GM19455 (cell line): ENCODE data around the gene C22orf39.

Source experiments
- ATAC-seq: cut with Tn5 transposase; IDR thresholded peaks from one replicate; pipeline ENCODE4 v1.9.1; 2021; ENCODE audit not compliant: unreplicated experiment

C22orf39 gene

GRCh38 chr22:19431649-19432132 is 15.8 kb downstream of the C22orf39 start, which contains the start of gene HIRA:
HIRA (minus strand) TSS chr22:19431733; CDS start chr22:19431476, 257 bp downstream.
- ATAC-seq, result peak; percentile 47

DNA sequence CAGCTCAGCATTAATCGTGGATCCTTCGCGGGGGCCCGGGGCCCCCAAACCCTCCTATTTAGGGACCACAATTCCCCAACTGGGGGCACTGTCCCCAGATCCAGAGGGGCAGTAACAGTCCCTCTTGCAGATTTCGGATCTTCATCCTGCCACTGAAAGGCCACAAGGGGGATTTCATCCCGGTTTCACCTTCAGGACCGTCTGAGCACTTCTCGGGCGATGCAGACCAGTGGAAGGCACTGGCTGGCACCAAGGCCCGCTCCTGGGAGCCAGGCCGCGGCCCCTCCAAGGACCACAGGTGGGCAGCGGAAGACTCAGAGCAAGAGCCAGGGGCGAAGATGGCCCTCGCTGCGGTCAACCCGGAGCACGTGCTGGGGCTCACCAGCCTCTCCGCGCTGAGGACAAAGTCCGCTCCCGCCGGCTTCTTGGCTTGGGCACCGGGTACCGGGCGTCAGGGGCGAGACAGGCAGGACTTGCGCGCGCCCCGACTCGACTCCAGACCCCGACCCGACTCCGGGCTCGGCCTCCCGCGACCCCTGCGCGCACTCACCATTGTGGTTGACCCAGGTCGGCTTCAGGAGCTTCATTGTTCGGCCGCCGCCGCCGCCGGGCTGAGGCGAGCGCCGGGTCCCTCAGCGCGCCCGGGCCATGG is 16.5 kb downstream of the C22orf39 start:
- ATAC-seq, result no peak

DNA sequence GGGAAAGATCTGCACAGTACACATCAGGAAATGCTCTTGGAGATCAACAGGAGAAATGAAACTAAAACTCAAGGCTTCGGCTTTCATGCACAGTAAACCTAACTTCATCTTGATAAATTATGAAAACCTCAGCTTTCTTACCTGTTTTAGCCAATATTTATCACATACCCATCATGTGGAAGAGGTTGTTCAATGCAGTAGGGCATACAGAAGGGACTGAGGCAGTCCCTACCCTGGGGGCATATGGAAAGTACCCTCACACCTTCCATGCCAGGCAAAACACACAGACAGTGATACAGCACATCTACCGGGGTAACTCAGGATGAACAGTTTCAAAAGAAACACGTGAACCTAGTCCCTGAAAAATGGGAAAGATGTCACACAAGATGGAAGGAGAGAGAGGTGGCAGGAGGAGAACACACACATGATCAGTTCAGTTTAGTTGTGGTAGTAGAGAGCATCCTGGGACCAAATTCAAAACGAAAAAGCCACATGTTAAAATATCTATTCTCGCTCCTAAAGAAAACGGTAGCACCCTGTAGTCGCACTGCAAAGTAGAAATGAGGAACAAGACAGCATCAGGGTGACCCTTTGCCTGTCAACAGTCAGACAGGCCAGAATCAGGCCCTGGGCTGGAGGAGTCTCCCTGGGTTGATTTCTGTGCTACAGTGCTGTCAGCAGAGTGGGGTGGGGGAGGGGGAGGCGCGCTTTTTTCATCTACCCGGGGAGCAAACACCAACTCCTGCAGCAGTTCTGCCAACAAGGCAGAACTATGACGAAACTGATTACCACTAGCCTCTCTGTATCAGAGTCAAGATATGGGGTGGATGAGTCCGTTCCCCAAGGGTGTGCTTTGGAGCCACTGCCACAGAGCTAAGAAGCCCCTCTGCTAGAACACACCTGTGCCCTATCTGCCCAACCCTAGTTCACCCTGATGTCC is 17.3 kb downstream of the C22orf39 start:
- ATAC-seq, result no peak

GRCh38 chr22:19424186-19424500 is 23.4 kb downstream of the C22orf39 start:
- no peak for ATAC-seq

- no peak for ATAC-seq
Measured at GRCh38 chr22:19422440-19423301, 24.8 kb downstream of the C22orf39 start.

GRCh38 chr22:19420321-19420720 is 27.2 kb downstream of the C22orf39 start:
- ATAC-seq, result no peak

GRCh38 chr22:19419464-19420178 is 27.9 kb downstream of the C22orf39 start:
- no peak for ATAC-seq

- ATAC-seq, result no peak
Measured at GRCh38 chr22:19419086-19419463, 28.4 kb downstream of the C22orf39 start.

GRCh38 chr22:19412923-19413322 is 34.6 kb downstream of the C22orf39 start:
- no peak for ATAC-seq

DNA sequence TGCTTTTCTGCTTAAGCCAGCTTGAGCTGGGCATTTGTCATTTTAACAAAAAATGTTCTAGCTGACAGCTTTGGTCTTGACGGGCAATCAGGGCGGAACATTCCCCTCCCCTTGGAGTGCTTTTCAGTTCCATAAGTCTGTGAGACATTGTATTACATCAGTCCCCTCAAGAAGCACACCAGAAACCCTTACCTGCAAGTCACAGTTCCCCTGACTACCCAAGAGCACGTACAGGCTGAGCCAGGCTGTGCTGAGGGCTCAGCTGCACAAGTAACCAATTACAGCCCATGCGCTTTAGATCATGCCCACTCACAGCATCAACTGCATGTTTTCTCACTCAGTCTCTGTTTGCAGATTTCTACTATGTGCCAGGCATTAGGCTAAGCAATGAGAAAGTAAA is 35.0 kb downstream of the C22orf39 start:
- ATAC-seq, result no peak

DNA sequence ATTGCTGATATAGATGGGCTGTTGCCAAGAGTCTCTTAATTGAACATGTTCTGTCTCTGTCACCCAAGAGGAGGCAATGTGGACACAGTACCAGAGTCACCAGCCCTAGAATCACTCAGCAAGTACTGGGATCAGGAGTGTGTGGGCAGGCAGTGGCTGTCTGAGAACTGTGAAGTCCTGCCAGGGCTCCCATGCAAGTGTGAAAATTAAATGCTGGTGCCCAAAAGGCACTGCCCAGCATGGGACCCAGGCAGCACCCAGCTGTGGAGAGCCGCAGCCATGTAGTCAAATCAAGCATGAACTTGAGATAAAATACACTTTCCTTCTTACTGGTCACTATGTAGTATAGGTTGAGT is 35.8 kb downstream of the C22orf39 start:
- ATAC-seq, result no peak

GRCh38 chr22:19410941-19411689 is 36.4 kb downstream of the C22orf39 start:
- no peak for ATAC-seq

- no peak for ATAC-seq
Measured at GRCh38 chr22:19407649-19408606, 39.6 kb downstream of the C22orf39 start.

DNA sequence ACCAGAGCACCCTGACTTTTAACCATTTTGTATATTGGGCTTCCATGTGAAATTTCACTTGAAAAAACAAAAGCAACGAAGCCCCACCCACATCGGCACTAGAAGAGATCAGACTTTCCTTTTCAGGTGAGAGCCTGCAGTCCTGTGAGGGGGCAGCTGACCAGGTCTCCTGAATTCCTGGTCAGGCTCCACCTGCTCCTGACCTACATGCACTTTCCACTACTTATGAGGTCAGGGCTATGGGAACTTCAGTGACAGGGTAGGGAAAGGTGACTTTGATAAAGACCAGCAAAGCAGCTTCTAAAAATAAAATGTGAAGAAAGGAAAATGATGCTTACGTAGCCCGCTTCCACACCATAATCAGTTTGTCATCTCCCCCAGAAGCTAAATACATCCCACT is 40.7 kb downstream of the C22orf39 start:
- no peak for ATAC-seq

- no peak for ATAC-seq
Measured at GRCh38 chr22:19406281-19406811, 41.2 kb downstream of the C22orf39 start.

DNA sequence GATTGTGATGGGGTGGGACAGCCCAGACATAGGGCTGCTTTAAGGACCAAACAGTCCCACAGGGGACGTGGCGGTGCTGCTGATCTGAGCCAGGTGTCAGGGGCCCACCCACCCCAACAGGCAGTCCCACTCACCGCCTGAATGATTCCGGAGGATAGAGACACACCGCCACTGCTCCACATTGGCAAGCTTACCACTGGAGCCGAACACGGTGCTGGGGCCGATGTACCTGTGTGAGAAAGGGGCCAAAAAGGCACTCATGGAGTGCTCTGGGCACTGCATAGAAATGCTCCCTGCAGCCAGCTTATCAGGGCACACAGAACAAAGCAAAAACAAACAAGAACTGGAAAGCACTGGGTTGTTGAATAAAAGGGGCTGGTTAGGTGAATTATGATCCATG is 41.9 kb downstream of the C22orf39 start:
- no peak for ATAC-seq

DNA sequence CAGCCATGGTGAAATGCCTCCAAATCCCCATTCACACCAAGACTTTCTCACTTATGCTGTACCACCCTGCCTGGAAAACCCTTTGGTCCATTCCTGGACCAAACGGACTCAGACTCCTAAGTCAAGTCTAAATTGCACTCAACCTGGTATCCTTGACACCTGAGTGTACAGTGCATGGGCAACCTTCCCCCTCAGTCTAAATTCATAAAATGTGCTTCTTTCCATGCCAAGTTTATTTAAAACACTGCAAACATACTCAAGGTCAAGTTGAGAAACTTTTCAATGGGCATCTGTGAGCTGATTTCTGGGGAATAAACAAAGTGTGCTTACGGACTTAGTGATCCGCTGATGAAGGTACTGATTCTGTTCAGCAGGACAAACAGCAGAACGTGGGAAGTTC is 42.4 kb downstream of the C22orf39 start:
- no peak for ATAC-seq

- no peak for ATAC-seq
Measured at GRCh38 chr22:19404676-19405075, 42.8 kb downstream of the C22orf39 start.
